ENCODE data around the gene HBG1. TPM values are rescaled to one million over a fixed set of nuclear protein-coding genes. Genes with fewer than 3 reads are reported as not detected.
"Not testable (repeated sequence)": the region's sequence is repeated elsewhere in the genome, so short reads cannot be mapped to it uniquely, and the experiment has no call there.

HBG1 gene
- total RNA-seq, 2 experiments from 2014 or later = not detected

- CTCF ChIA-PET = no interaction called here
- Mint-ChIP-seq H3K27ac (no peak overlapping the region), H3K9me3 (no peaks in the 10 kb centered on the region), H3K27me3 (no peaks in the 10 kb centered on the region), H3K4me3 (no peak overlapping the region), H3K36me3 (ENCODE audit: low read depth) (no peaks in the 10 kb centered on the region), H3K4me1 (no peaks in the 10 kb centered on the region)
- POLR2A ChIA-PET = no interaction called here
- no peak for DNase-seq
Observed at GRCh38 chr11:5250543-5251204, 1.0 kb upstream of the HBG1 start.

GRCh38 chr11:5248498-5248897 is 1.2 kb downstream of the HBG1 start:
- POLR2A ChIA-PET; DNase-seq; H3K4me1 Mint-ChIP-seq; H3K9me3 Mint-ChIP-seq; CTCF ChIA-PET; H3K27ac Mint-ChIP-seq; H3K27me3 Mint-ChIP-seq; H3K4me3 Mint-ChIP-seq; H3K36me3 Mint-ChIP-seq (ENCODE audit: low read depth): not testable (repeated sequence)

GRCh38 chr11:5247472-5248192 is 2.0 kb downstream of the HBG1 start:
- Mint-ChIP-seq H3K4me1 (no peaks in the 10 kb centered on the region), H3K36me3 (ENCODE audit: low read depth) (no peaks in the 10 kb centered on the region), H3K27me3 (no peaks in the 10 kb centered on the region), H3K4me3 (no peak overlapping the region), H3K27ac (no peak overlapping the region), H3K9me3 (no peaks in the 10 kb centered on the region)
- POLR2A ChIA-PET = no interaction called here
- DNase-seq = no peak
- CTCF ChIA-PET = no interaction called here

GRCh38 chr11:5246772-5247471 is 2.7 kb downstream of the HBG1 start:
- POLR2A ChIA-PET = no interaction called here
- CTCF ChIA-PET = no interaction called here
- H3K9me3 Mint-ChIP-seq = no peaks in the 10 kb centered on the region

GRCh38 chr11:5245155-5245554 is 4.5 kb downstream of the HBG1 start:
- Mint-ChIP-seq H3K36me3 (ENCODE audit: low read depth) (no peaks in the 10 kb centered on the region), H3K4me3 (no peak overlapping the region), H3K4me1 (no peaks in the 10 kb centered on the region), H3K27ac (no peak overlapping the region), H3K9me3 (no peaks in the 10 kb centered on the region), H3K27me3 (no peaks in the 10 kb centered on the region)
- ChIA-PET CTCF (no interaction called here), POLR2A (no interaction called here)
- no peak for DNase-seq

More at GRCh38 chr11:5246772-5247471, 2.7 kb downstream of the HBG1 start:
- no peaks in the 10 kb centered on the region for H3K27me3 Mint-ChIP-seq
- no peaks in the 10 kb centered on the region for H3K4me1 Mint-ChIP-seq
- no peaks in the 10 kb centered on the region for H3K36me3 Mint-ChIP-seq (ENCODE audit: low read depth)
- no peak overlapping the region for H3K4me3 Mint-ChIP-seq
- DNase-seq = no peak
- H3K27ac Mint-ChIP-seq = no peak overlapping the region

- CTCF ChIA-PET = no interaction called here
Observed at GRCh38 chr11:5243816-5244180, 5.9 kb downstream of the HBG1 start.

GRCh38 chr11:5242933-5243815 is 6.5 kb downstream of the HBG1 start:
- ChIA-PET POLR2A (no interaction called here), CTCF (no interaction called here)
- H3K27me3 Mint-ChIP-seq = no peaks in the 10 kb centered on the region
- H3K36me3 Mint-ChIP-seq (ENCODE audit: low read depth) = no peaks in the 10 kb centered on the region
- no peaks in the 10 kb centered on the region for H3K4me1 Mint-ChIP-seq
- no peak for DNase-seq
- H3K4me3 Mint-ChIP-seq = no peak overlapping the region
- no peak overlapping the region for H3K27ac Mint-ChIP-seq
- no peaks in the 10 kb centered on the region for H3K9me3 Mint-ChIP-seq

More at GRCh38 chr11:5243816-5244180, 5.9 kb downstream of the HBG1 start:
- POLR2A ChIA-PET = no interaction called here
- Mint-ChIP-seq H3K4me3 (no peak overlapping the region), H3K36me3 (ENCODE audit: low read depth) (no peaks in the 10 kb centered on the region), H3K27ac (no peak overlapping the region), H3K27me3 (no peaks in the 10 kb centered on the region), H3K4me1 (no peaks in the 10 kb centered on the region), H3K9me3 (no peaks in the 10 kb centered on the region)
- DNase-seq = no peak

- DNase-seq = no peak
- Mint-ChIP-seq H3K27ac (no peak overlapping the region), H3K4me1 (no peaks in the 10 kb centered on the region), H3K36me3 (ENCODE audit: low read depth) (no peaks in the 10 kb centered on the region), H3K4me3 (no peak overlapping the region), H3K9me3 (no peaks in the 10 kb centered on the region), H3K27me3 (no peaks in the 10 kb centered on the region)
- CTCF ChIA-PET = no interaction called here
- POLR2A ChIA-PET = no interaction called here
Observed at GRCh38 chr11:5242208-5242607, 7.4 kb downstream of the HBG1 start.

- Mint-ChIP-seq H3K27ac (no peak overlapping the region), H3K4me3 (no peak overlapping the region), H3K36me3 (ENCODE audit: low read depth) (no peaks in the 10 kb centered on the region), H3K4me1 (no peaks in the 10 kb centered on the region), H3K9me3 (no peaks in the 10 kb centered on the region), H3K27me3 (no peaks in the 10 kb centered on the region)
- DNase-seq = no peak
- CTCF ChIA-PET = no interaction called here
- POLR2A ChIA-PET = no interaction called here
Observed at GRCh38 chr11:5241458-5241857, 8.2 kb downstream of the HBG1 start.

- no peaks in the 10 kb centered on the region for H3K4me1 Mint-ChIP-seq
- ChIA-PET POLR2A (no interaction called here), CTCF (no interaction called here)
- H3K27me3 Mint-ChIP-seq = no peaks in the 10 kb centered on the region
- no peak for DNase-seq
- H3K4me3 Mint-ChIP-seq = no peak overlapping the region
- H3K27ac Mint-ChIP-seq = no peak overlapping the region
- no peaks in the 10 kb centered on the region for H3K36me3 Mint-ChIP-seq (ENCODE audit: low read depth)
- no peaks in the 10 kb centered on the region for H3K9me3 Mint-ChIP-seq
Observed at GRCh38 chr11:5240458-5240857, 9.2 kb downstream of the HBG1 start.

- H3K36me3 Mint-ChIP-seq (ENCODE audit: low read depth) = no peaks in the 10 kb centered on the region
- no peak for DNase-seq
- no peak overlapping the region for H3K4me3 Mint-ChIP-seq
- ChIA-PET CTCF (no interaction called here), POLR2A (no interaction called here)
- H3K9me3 Mint-ChIP-seq = no peaks in the 10 kb centered on the region
- H3K27me3 Mint-ChIP-seq = no peaks in the 10 kb centered on the region
- H3K4me1 Mint-ChIP-seq = no peaks in the 10 kb centered on the region
- H3K27ac Mint-ChIP-seq = no peak overlapping the region
Observed at GRCh38 chr11:5240056-5240455, 9.6 kb downstream of the HBG1 start.

GRCh38 chr11:5239046-5239445 is 10.6 kb downstream of the HBG1 start:
- H3K9me3 Mint-ChIP-seq = no peaks in the 10 kb centered on the region
- no peak overlapping the region for H3K27ac Mint-ChIP-seq
- POLR2A ChIA-PET = no interaction called here
- H3K4me1 Mint-ChIP-seq = peaks cover 5% of the 10 kb centered on the region
- CTCF ChIA-PET = no interaction called here
- no peaks in the 10 kb centered on the region for H3K27me3 Mint-ChIP-seq
- no peak for DNase-seq
- H3K4me3 Mint-ChIP-seq = no peak overlapping the region
- no peaks in the 10 kb centered on the region for H3K36me3 Mint-ChIP-seq (ENCODE audit: low read depth)

- H3K27ac Mint-ChIP-seq = no peak overlapping the region
- no peaks in the 10 kb centered on the region for H3K9me3 Mint-ChIP-seq
- no peak for DNase-seq
- H3K36me3 Mint-ChIP-seq (ENCODE audit: low read depth) = no peaks in the 10 kb centered on the region
- no peak overlapping the region for H3K4me3 Mint-ChIP-seq
- ChIA-PET CTCF (no interaction called here), POLR2A (no interaction called here)
- H3K27me3 Mint-ChIP-seq = no peaks in the 10 kb centered on the region
- peaks cover 5% of the 10 kb centered on the region for H3K4me1 Mint-ChIP-seq
Observed at GRCh38 chr11:5238486-5238885, 11.2 kb downstream of the HBG1 start.

Measured in activated CD4-positive, alpha-beta memory T cell treated with anti-CD3 and anti-CD28 coated beads, Interleukin-2, amount 10 ng/mL, durations not matched to agents 7 days and 5 days (primary cell).